HAP-1 (cell line): ENCODE measurements around the gene EHF.
A peak's percentile ranks its signal among the peaks of the same experiment; 100 is the strongest.

Experiments
- DNase-seq, 2 experiments: peaks; one replicate each; pipeline ENCODE4 v3.0.0-alpha.2; 2016 to 2020; ENCODE audit warnings: low spot score in 2 of 2
- H3K27me3 ChIP-seq: fragments of 250-450 bp; sonication (Bioruptor Pico); 2 replicates; pipeline ENCODE4 v1.5.1; 2020; ENCODE audit warnings: low read depth, mild to moderate bottlenecking, moderate library complexity
- H3K36me3 ChIP-seq: fragments of 250-450 bp; sonication (Bioruptor Pico); replicated peaks from 2 replicates; pipeline ENCODE4 v1.5.1; 2020; ENCODE audit warnings: mild to moderate bottlenecking
- H3K4me1 ChIP-seq: fragments of 250-450 bp; sonication (Bioruptor Pico); 2 replicates; pipeline ENCODE4 v1.5.1; 2020; ENCODE audit warnings: mild to moderate bottlenecking
- H3K4me3 ChIP-seq: fragments of 250-450 bp; sonication (Bioruptor Pico); 2 replicates; pipeline ENCODE4 v1.5.1; 2020; ENCODE audit warnings: mild to moderate bottlenecking, moderate library complexity
- H3K9me3 ChIP-seq: fragments of 250-450 bp; sonication (Bioruptor Pico); 2 replicates; pipeline ENCODE4 v1.5.1; 2020; ENCODE audit warnings: mild to moderate bottlenecking, moderate library complexity
- in situ Hi-C: fragments of 300-500 bp; cut with MboI; formaldehyde crosslinking; loops from 3 replicates; pipeline ENCODE4 v1.14.3; 2020; ENCODE audit warnings: low sequenced_read_pairs, inconsistent platforms, mixed read lengths

Gene EHF

DNA sequence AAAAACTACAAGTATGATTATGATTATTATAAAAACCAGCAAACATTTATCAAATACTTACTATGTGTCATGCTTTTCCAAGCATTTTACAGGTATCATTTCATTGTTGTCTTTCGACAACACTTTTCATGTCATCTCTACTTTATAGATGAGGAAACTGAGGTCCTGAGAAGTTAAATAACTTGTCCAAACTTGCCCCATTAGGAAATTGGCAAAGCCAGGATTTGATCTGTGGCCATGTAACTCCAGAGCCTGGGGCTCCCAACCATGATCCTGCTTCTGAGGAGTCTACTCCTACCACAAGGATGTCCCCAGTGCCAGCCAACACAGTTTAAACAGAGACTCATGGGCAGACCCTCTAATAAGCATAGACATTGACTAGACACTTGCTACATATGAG lies 15.2 kb downstream of the EHF start:
- Histone ChIP-seq H3K27me3 (no peaks in the 10 kb centered on the region), H3K4me1 (peaks cover 34% of the 10 kb centered on the region), H3K36me3 (no peaks in the 10 kb centered on the region), H3K9me3 (no peaks in the 10 kb centered on the region), H3K4me3 (no peak overlapping the region)
- in situ Hi-C loops = no loop called here
- no peak for DNase-seq

- in situ Hi-C loops = no loop called here
- Histone ChIP-seq H3K4me1 (peaks cover 31% of the 10 kb centered on the region), H3K36me3 (no peaks in the 10 kb centered on the region), H3K4me3 (no peak overlapping the region), H3K27me3 (no peaks in the 10 kb centered on the region), H3K9me3 (no peaks in the 10 kb centered on the region)
- no peak for DNase-seq
Observed at GRCh38 chr11:34637303-34637702, 16.4 kb downstream of the EHF start.

DNA sequence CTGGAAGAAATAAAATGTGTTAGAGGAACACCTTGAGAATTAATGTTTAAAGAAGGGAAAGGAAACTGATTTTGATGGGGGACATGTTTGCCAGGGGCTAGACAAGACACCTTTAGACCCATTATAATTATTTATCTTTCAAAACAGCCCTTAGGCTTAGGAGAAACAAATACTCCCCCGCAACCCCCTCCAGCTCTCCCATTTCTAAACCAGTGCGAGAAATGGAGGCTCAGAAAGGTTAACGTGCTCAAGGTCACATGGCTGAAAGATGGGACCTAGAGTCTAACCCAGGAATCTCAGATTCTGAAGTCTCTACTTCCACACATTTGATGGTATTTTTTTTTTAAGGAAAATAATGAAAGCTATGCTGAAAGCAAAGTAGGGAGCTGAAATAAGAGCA lies 18.0 kb downstream of the EHF start:
- H3K9me3 ChIP-seq = no peaks in the 10 kb centered on the region
- DNase-seq = no peak
- in situ Hi-C loops = no loop called here
- no peak overlapping the region for H3K4me3 ChIP-seq
- H3K27me3 ChIP-seq = no peaks in the 10 kb centered on the region
- H3K36me3 ChIP-seq = no peaks in the 10 kb centered on the region
- peaks cover 15% of the 10 kb centered on the region for H3K4me1 ChIP-seq

- no peak for DNase-seq
- Histone ChIP-seq H3K9me3 (no peaks in the 10 kb centered on the region), H3K4me3 (no peak overlapping the region), H3K4me1 (peaks cover 8% of the 10 kb centered on the region), H3K36me3 (no peaks in the 10 kb centered on the region), H3K27me3 (no peaks in the 10 kb centered on the region)
- in situ Hi-C loops = no loop called here
Observed at GRCh38 chr11:34639545-34639944, 18.7 kb downstream of the EHF start.

GRCh38 chr11:34640050-34640923 lies 19.4 kb downstream of the EHF start:
- no peak overlapping the region for H3K4me3 ChIP-seq
- H3K9me3 ChIP-seq = no peaks in the 10 kb centered on the region
- no peaks in the 10 kb centered on the region for H3K36me3 ChIP-seq
- in situ Hi-C loops = no loop called here
- no peaks in the 10 kb centered on the region for H3K27me3 ChIP-seq
- H3K4me1 ChIP-seq = peaks cover 5% of the 10 kb centered on the region; the same call in 1 of the 2 replicates
- DNase-seq = peak in 1 of 2 experiments; percentile 61

- in situ Hi-C loops = no loop called here
- H3K36me3 ChIP-seq = no peaks in the 10 kb centered on the region
- DNase-seq = no peak
- H3K4me1 ChIP-seq = peaks cover 5% of the 10 kb centered on the region; the same call in 1 of the 2 replicates
- no peak overlapping the region for H3K4me3 ChIP-seq
- no peaks in the 10 kb centered on the region for H3K27me3 ChIP-seq
- H3K9me3 ChIP-seq = no peaks in the 10 kb centered on the region
Observed at GRCh38 chr11:34640924-34641275, 20.0 kb downstream of the EHF start.

DNA sequence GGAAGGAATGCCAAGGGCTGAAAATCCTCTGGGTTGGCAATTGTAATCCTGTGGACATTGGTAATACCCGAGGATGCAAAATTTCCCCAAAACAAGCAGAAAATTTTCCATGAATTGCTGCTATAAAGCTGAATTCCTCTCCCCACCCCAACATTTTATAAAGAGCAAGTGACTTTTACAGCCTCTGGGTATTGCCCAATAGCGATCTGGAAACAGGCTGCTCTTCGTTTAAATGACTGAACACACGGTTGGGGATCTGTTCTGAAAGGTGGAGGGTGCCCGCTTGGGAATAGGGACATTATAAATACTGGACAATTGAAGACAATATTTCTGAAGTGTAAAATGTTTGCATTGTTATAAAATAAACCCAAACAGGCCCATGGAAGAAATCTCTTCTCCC lies 20.6 kb downstream of the EHF start:
- Histone ChIP-seq H3K9me3 (no peaks in the 10 kb centered on the region), H3K36me3 (no peaks in the 10 kb centered on the region), H3K27me3 (no peaks in the 10 kb centered on the region), H3K4me1 (peaks cover 8% of the 10 kb centered on the region), H3K4me3 (no peak overlapping the region)
- DNase-seq = no peak
- in situ Hi-C loops = no loop called here

DNA sequence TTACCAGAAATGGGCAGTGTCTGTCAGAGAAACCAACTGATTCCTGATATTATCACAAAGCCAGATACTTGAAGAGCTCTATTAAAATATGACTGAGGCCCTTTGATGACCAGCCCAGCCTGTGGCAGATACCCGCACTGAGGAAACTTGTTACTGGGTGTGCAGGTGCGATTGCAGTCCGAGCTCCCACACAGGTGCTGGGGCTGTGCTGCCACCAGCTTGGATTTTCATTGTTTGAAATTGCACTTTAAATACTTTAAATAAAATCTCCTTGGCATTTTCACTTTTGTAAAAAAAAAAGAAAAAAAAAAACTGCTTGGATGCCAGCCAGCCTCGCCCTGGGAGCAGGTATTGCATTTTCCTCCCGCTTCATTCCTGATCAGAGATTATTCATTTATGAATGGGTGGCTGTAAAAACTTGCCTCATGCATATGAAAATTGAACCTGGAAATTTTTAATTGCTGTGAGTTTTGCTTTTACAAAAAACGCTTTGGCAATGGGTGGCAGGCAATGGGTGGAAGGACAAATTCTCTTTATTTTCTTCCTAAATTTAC lies 21.2 kb downstream of the EHF start:
- in situ Hi-C loops = no loop called here
- H3K27me3 ChIP-seq = no peaks in the 10 kb centered on the region
- no peaks in the 10 kb centered on the region for H3K36me3 ChIP-seq
- DNase-seq = no peak
- no peak overlapping the region for H3K4me3 ChIP-seq
- peaks cover 15% of the 10 kb centered on the region for H3K4me1 ChIP-seq
- no peaks in the 10 kb centered on the region for H3K9me3 ChIP-seq

- in situ Hi-C loops = no loop called here
- Histone ChIP-seq H3K27me3 (no peaks in the 10 kb centered on the region), H3K9me3 (no peaks in the 10 kb centered on the region), H3K4me3 (no peak overlapping the region), H3K36me3 (no peaks in the 10 kb centered on the region), H3K4me1 (peaks cover 15% of the 10 kb centered on the region)
- no peak for DNase-seq
Observed at GRCh38 chr11:34642873-34643272, 22.0 kb downstream of the EHF start.

GRCh38 chr11:34643311-34643710 lies 22.4 kb downstream of the EHF start:
- no peaks in the 10 kb centered on the region for H3K9me3 ChIP-seq

DNA sequence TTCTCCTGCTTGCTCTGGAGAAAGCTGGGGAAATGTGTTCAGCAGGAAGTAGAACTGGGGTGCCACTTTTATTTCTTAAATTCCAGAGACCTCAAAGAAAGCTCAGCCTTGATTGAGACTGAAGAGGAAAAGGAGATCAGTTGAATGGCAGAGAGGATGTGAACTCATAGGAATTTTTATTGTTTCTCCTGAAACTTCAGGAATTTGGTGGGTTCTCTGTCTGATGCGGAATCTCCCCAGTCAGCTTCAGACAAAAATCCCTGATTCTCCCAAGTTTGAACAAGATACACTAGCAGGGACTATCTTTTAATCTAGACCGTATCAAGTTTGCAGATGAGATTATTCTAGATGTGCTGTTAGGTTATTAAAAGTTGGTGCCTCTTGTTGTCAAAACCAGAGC lies 23.0 kb downstream of the EHF start:
- H3K4me1 ChIP-seq = peaks cover 15% of the 10 kb centered on the region
- H3K4me3 ChIP-seq = no peak overlapping the region
- no peaks in the 10 kb centered on the region for H3K36me3 ChIP-seq
- no peaks in the 10 kb centered on the region for H3K9me3 ChIP-seq
- no peaks in the 10 kb centered on the region for H3K27me3 ChIP-seq
- no peak for DNase-seq
- in situ Hi-C loops = no loop called here

More at GRCh38 chr11:34643311-34643710, 22.4 kb downstream of the EHF start:
- Histone ChIP-seq H3K27me3 (no peaks in the 10 kb centered on the region), H3K36me3 (no peaks in the 10 kb centered on the region), H3K4me1 (peaks cover 15% of the 10 kb centered on the region), H3K4me3 (no peak overlapping the region)
- in situ Hi-C loops = no loop called here
- DNase-seq = no peak

DNA sequence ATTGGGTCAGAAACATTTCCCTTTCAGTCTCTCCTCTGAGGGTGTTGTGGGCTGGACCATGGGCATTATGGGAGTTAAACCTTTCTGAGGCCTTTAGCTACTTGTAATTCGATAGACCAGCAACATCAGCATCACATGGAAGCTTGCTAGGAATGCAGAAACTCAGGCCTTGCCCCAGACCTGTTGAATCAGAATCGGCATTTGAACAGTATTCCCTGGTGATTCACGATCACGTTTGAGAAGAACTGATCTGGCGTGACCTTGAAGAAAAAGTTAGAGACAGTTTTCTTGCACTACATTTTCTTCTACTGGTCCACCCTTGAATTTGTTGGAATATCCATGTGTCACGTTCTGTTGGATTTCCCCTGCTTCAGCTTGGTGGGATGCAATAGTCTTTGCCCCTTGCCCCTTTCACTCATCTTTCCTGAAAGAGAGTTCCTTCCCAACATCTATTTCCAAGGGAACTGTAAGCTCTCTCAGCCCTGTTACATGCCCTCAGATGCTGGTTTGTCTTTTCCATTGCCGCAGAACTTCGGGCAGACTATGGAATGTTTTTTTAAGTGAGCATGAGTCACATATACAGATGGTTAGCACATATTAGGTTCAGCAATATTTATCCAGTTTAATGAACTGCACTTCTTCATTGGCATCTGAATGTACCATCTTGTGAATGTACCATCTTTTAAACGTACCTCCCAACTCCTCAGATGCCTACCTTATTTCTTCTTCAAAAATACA lies 23.9 kb downstream of the EHF start:
- H3K36me3 ChIP-seq = no peaks in the 10 kb centered on the region
- no peaks in the 10 kb centered on the region for H3K27me3 ChIP-seq
- in situ Hi-C loops = no loop called here
- H3K4me3 ChIP-seq = no peak overlapping the region
- H3K9me3 ChIP-seq = no peaks in the 10 kb centered on the region
- DNase-seq = no peak
- H3K4me1 ChIP-seq = peaks cover 15% of the 10 kb centered on the region

DNA sequence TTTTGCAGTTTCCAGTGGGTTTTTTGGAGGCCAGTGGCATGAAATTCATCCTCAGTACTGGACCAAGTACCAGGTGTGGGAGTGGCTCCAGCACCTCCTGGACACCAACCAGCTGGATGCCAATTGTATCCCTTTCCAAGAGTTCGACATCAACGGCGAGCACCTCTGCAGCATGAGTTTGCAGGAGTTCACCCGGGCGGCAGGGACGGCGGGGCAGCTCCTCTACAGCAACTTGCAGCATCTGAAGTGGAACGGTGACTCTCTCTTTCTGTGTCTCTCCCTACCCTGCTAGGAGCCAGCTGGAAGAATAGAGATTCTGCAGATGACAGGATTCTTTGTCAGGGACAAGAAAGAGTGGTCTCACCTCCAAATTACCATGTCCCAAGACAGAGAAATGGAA lies 25.5 kb downstream of the EHF start:
- no peak overlapping the region for H3K4me3 ChIP-seq
- H3K27me3 ChIP-seq = no peaks in the 10 kb centered on the region
- H3K9me3 ChIP-seq = no peaks in the 10 kb centered on the region
- in situ Hi-C loops = no loop called here
- no peaks in the 10 kb centered on the region for H3K36me3 ChIP-seq
- DNase-seq = no peak
- peaks cover 15% of the 10 kb centered on the region for H3K4me1 ChIP-seq

- no peak overlapping the region for H3K4me3 ChIP-seq
- in situ Hi-C loops = no loop called here
- H3K27me3 ChIP-seq = no peaks in the 10 kb centered on the region
- H3K4me1 ChIP-seq = peaks cover 22% of the 10 kb centered on the region
- no peaks in the 10 kb centered on the region for H3K36me3 ChIP-seq
- no peaks in the 10 kb centered on the region for H3K9me3 ChIP-seq
- no peak for DNase-seq
Observed at GRCh38 chr11:34647131-34647530, 26.2 kb downstream of the EHF start.
